K562 (cell line): ENCODE data around the gene KLHL30. TPM values are rescaled to one million over a fixed set of nuclear protein-coding genes. Genes with fewer than 3 reads are reported as not detected.

Source experiments
- ZNF184 ChIP-seq: sonication (generic); formaldehyde crosslinking; IDR thresholded peaks from 2 replicates; pipeline ENCODE4 v1.5.0; 2020; ENCODE audit warnings: missing genetic modification reagents
- polyA plus RNA-seq, 8 experiments: library from polyadenylated mRNA; depleted of rRNA in 4 of 8; stranded (reverse) in 5 of 8; unstranded in 3 of 8; fragments of >200 nt; fragmentation: Nextera tagmentation in 2 of 8; fragmentation: Illumina TruSeq in 1 of 8; extraction: Ambion mirVana in 2 of 8; extraction: Trizol in 1 of 8; gene quantifications; 2 replicates each; pipeline versions ENCODE4 v1.2.1 to v1.2.3, GENCODE V29; 2011 to 2014; ENCODE audit warnings: inconsistent platforms in 1 of 8, missing spikeins in 1 of 8
- total RNA-seq, 7 experiments: library from RNA; depleted of rRNA in 6 of 7; stranded (reverse); fragments of >200 nt in 6 of 7; fragmentation: Illumina TruSeq in 2 of 7; extraction: Trizol in 2 of 7; gene quantifications; 2 replicates each; pipeline versions ENCODE4 v1.2.1 to v1.2.3, GENCODE V29; 2011 to 2021; ENCODE audit warnings: low replicate concordance in 1 of 7
- TF ChIP-seq, protein P1 (sequence below): sonication (generic); formaldehyde crosslinking; IDR thresholded peaks from 2 replicates; pipeline ENCODE4 v1.8.0; 2023; ENCODE audit warnings: mild to moderate bottlenecking, missing genetic modification reagents
- TF ChIP-seq, protein P2 (sequence below): sonication (generic); formaldehyde crosslinking; IDR thresholded peaks from 2 replicates; pipeline ENCODE4 v1.8.1; 2023; ENCODE audit warnings: missing genetic modification reagents, mild to moderate bottlenecking, borderline replicate concordance

KLHL30 gene
- total and polyA plus RNA-seq, 9 of the 15 experiments (the other 6 are each of a cell fraction or from before 2014, with no cell fraction given): 0.04 TPM; not detected in 8

DNA sequence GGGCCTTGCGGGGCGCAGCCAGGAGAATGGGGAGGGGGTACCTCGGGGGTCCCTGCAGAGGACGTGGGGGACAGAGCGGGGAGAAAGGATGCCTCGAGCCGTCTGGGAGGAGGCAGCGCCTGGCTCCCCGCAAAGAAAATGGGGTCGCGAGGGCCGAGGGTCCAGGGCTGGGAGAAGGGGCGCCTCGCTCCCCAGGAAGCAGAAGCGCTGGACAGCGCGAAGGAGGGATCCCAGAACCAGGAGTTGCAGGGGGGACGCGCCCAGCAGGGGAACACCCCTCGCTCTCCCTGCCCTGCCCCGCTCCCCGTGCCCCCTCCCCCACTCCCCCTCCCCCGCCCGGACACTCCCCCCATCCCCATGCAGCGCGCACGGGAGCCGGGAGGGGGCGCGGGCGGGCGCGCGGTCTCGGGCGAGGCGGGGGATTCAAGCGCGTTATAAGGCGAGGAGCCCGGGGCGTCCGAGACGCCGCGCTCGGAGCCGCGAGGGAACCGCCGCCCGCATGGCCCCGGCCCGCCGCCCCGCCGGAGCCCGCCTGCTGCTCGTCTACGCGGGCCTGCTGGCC, 20.1 kb downstream of the KLHL30 start, which contains the start of gene ERFE (continued):
- TF ChIP-seq, protein P1, sequence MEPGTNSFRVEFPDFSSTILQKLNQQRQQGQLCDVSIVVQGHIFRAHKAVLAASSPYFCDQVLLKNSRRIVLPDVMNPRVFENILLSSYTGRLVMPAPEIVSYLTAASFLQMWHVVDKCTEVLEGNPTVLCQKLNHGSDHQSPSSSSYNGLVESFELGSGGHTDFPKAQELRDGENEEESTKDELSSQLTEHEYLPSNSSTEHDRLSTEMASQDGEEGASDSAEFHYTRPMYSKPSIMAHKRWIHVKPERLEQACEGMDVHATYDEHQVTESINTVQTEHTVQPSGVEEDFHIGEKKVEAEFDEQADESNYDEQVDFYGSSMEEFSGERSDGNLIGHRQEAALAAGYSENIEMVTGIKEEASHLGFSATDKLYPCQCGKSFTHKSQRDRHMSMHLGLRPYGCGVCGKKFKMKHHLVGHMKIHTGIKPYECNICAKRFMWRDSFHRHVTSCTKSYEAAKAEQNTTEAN (CRISPR knock-in tag): no peak
- no peak for TF ChIP-seq ZNF184 (CRISPR knock-in tag)
- TF ChIP-seq, protein P2, sequence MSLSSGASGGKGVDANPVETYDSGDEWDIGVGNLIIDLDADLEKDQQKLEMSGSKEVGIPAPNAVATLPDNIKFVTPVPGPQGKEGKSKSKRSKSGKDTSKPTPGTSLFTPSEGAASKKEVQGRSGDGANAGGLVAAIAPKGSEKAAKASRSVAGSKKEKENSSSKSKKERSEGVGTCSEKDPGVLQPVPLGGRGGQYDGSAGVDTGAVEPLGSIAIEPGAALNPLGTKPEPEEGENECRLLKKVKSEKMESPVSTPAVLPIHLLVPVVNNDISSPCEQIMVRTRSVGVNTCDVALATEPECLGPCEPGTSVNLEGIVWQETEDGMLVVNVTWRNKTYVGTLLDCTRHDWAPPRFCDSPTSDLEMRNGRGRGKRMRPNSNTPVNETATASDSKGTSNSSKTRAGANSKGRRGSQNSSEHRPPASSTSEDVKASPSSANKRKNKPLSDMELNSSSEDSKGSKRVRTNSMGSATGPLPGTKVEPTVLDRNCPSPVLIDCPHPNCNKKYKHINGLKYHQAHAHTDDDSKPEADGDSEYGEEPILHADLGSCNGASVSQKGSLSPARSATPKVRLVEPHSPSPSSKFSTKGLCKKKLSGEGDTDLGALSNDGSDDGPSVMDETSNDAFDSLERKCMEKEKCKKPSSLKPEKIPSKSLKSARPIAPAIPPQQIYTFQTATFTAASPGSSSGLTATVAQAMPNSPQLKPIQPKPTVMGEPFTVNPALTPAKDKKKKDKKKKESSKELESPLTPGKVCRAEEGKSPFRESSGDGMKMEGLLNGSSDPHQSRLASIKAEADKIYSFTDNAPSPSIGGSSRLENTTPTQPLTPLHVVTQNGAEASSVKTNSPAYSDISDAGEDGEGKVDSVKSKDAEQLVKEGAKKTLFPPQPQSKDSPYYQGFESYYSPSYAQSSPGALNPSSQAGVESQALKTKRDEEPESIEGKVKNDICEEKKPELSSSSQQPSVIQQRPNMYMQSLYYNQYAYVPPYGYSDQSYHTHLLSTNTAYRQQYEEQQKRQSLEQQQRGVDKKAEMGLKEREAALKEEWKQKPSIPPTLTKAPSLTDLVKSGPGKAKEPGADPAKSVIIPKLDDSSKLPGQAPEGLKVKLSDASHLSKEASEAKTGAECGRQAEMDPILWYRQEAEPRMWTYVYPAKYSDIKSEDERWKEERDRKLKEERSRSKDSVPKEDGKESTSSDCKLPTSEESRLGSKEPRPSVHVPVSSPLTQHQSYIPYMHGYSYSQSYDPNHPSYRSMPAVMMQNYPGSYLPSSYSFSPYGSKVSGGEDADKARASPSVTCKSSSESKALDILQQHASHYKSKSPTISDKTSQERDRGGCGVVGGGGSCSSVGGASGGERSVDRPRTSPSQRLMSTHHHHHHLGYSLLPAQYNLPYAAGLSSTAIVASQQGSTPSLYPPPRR (CRISPR knock-in tag): no peak
